Coronary artery (tissue), 2 donors: Measurements from ENCODE around the gene SGCE.
A peak's percentile ranks its signal among the peaks of the same experiment; 100 is the strongest.

ENCODE experiments used
- DNase-seq: peaks from one replicate; pipeline ENCODE4 v3.0.0-alpha.2; 2017; ENCODE audit warnings: low spot score
- H3K27ac ChIP-seq, 2 donors: fragments of 200-600 bp; sonication (generic); one replicate each; pipeline ENCODE4 v1.5.1; 2016 to 2019
- H3K4me3 ChIP-seq: fragments of 200-600 bp; sonication (generic); 2 replicates; pipeline ENCODE4 v1.5.1; 2016; ENCODE audit warnings: mild to moderate bottlenecking, moderate library complexity
- TF ChIP-seq, protein P1 (sequence below): fragments of 200-600 bp; sonication (generic); IDR thresholded peaks from one replicate; pipeline ENCODE4 v1.5.1; 2019; ENCODE audit warnings: antibody characterized with exemption

The SGCE gene

GRCh38 chr7:94623820-94624219, 32.1 kb downstream of the SGCE start:
- Histone ChIP-seq H3K27ac (no peak overlapping the region), H3K4me3 (no peak overlapping the region)
- TF ChIP-seq, protein P1, sequence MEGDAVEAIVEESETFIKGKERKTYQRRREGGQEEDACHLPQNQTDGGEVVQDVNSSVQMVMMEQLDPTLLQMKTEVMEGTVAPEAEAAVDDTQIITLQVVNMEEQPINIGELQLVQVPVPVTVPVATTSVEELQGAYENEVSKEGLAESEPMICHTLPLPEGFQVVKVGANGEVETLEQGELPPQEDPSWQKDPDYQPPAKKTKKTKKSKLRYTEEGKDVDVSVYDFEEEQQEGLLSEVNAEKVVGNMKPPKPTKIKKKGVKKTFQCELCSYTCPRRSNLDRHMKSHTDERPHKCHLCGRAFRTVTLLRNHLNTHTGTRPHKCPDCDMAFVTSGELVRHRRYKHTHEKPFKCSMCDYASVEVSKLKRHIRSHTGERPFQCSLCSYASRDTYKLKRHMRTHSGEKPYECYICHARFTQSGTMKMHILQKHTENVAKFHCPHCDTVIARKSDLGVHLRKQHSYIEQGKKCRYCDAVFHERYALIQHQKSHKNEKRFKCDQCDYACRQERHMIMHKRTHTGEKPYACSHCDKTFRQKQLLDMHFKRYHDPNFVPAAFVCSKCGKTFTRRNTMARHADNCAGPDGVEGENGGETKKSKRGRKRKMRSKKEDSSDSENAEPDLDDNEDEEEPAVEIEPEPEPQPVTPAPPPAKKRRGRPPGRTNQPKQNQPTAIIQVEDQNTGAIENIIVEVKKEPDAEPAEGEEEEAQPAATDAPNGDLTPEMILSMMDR, result no peak
- no peak for DNase-seq

DNA sequence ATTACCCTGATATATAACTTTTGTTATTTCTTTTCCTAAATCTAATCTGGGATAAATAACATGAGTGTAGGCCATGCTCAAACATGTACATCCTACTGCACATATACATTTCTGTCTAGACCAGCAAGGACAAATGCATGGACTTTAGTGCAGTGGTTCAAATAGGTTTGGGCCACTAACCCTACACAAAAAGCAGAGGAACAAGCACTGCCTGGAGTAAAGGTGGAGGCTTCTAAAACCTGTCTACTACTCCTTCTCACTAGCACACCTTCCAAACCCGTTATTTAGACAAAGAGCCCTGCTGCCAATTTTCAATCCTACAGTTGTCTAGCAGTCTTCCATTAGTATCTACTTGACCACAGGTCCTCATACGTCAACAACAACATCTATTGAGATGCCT, 34.8 kb downstream of the SGCE start:
- Histone ChIP-seq H3K4me3 (no peak overlapping the region), H3K27ac (peak overlapping the region; percentile 32 to 62)
- no peak for DNase-seq
- TF ChIP-seq, protein P1, result no peak

DNA sequence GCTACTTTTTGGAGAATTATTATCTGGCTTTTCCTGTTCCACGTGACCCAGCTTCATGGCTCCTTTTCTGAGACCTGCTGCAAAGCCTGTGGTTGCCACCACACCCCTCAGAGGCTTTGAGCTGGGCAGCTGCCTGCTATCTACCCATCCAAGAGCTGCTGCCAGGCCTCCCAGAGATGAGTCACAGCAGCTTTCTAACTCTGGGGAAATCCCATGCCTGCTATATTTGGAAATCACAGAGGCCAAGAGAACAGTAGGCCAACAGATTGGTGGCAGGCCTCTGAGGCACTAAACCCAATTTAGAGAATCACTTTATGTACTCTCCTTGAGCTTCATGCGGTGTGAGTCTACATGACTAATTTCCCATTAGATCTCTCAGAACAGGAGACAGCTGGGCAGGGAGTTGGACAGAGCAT, 35.2 kb downstream of the SGCE start:
- DNase-seq, result peak; percentile 79
- H3K4me3 ChIP-seq, result no peak overlapping the region
- TF ChIP-seq, protein P1, result no peak
- peak overlapping the region in 1 of 2 donors; percentile 62 for H3K27ac ChIP-seq

- no peak for DNase-seq
- H3K27ac ChIP-seq, result no peak overlapping the region
- TF ChIP-seq, protein P1, result no peak
- no peak overlapping the region for H3K4me3 ChIP-seq
Observed at GRCh38 chr7:94618126-94618525, 37.8 kb downstream of the SGCE start.

DNA sequence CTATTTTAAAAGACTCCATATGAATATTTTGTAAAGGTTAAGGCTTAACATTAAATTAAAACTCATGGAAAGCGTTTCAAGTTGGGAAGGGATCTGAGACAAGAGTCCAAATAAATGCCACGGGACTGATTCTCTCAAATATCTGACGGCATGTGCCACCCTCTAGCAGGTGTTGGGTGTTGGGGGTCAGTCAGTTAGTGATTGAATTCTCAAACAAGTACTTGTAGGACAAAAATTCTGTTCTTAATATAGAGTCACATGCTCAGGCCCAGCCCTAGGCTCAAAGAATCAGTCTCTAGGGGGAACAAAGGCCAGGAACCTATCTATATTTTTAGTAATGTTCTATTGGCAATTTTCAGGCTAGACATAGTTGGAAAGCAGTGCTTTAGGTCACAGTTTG, 39.1 kb downstream of the SGCE start:
- no peak for DNase-seq
- H3K27ac ChIP-seq, result no peak overlapping the region
- TF ChIP-seq, protein P1, result no peak
- H3K4me3 ChIP-seq, result no peak overlapping the region

DNA sequence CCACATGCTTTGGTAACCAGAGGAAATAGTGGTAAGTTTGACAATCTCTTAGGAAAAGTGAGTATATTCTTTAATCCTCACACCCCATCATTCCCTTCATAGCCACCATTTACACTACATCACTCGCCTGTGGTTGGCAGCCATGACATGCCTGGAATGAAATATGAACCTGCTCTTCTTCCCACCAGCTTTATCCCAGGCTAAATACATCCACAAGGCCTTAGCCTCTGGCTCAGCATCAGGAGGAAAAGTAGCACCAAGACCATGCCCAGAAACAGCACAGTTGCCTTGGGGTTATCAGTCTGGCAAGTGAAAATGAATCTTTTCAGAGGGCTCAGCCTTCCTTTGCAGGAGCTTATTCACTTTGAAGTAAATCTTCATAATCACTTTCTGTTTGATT, 40.3 kb downstream of the SGCE start:
- TF ChIP-seq, protein P1, result no peak
- DNase-seq, result no peak
- Histone ChIP-seq H3K27ac (no peak overlapping the region), H3K4me3 (no peak overlapping the region)

DNA sequence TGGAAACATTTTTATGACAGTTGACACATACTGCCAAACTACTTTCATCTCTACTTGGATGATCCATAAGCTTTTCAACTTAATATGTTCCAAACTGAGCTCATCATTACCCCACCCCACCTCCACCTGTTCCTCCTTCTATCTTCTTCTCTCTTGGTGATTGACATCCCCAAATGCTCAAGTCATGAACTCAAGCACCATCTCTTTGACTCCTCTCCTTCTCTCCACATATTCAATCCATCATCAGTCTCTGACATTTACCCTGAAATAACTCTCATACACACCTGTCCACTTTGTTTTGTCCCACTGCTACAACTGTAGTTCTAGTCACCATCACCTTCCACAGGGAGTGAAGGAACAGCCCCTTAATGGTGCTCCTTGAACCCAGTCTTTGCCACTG, 43.3 kb downstream of the SGCE start:
- DNase-seq, result no peak
- Histone ChIP-seq H3K27ac (no peak overlapping the region), H3K4me3 (no peak overlapping the region)
- TF ChIP-seq, protein P1, result no peak
